ENCODE data around the gene WDFY4. TPM values are rescaled to one million over a fixed set of nuclear protein-coding genes. Genes with fewer than 3 reads are reported as not detected.

Gene WDFY4
- total and polyA plus RNA-seq, 9 of the 15 experiments (the other 6 are each of a cell fraction or from before 2014, with no cell fraction given), result 0.01 to 0.02 (median 0.01) TPM; not detected in 6

- no peak for FAIRE-seq
- ChIA-PET CTCF (ENCODE audit: low intra/inter-chr PET ratio) (no interaction called here), POLR2A (interaction anchor here (0.6 kb wide), 1 partner anchor 9 kb away, joined by 3 read pairs; no protein-coding TSS in a partner anchor)
- no TSS peak for BruUV-seq (replicated peaks)
- H3K9me1 ChIP-seq (ENCODE audit: control insufficient read depth, insufficient read depth, low read length), result no peaks in the 10 kb centered on the region
- H2AFZ ChIP-seq (ENCODE audit: low read depth, low read length), result no peak overlapping the region
- 0% methylated on average over 5 of the region's 5 CpGs for WGBS (ENCODE audit: insufficient coverage, low coverage, missing lambda C conversion rate)
- no peak overlapping the region for H3K27ac ChIP-seq (ENCODE audit: extremely low read depth, low read depth, low read length)
- no peaks in the 10 kb centered on the region for H3K9me3 ChIP-seq (replicated peaks; ENCODE audit: control insufficient read depth, insufficient read depth, low read depth, low read length)
- in situ Hi-C loops (cut with MboI), result no loop called here
- H3K9ac ChIP-seq (ENCODE audit: insufficient read depth in 1 of 2, low read depth in 2 of 2, low read length in 2 of 2), result no peak overlapping the region
- ATAC-seq, result no peak
- intact Hi-C loops (cut with micrococcal nuclease), result no loop called here
- H3K4me3 ChIP-seq, result no peak overlapping the region
- H3K36me3 ChIP-seq (ENCODE audit: control insufficient read depth, insufficient read depth, low read length), result no peaks in the 10 kb centered on the region
- peaks cover 17 to 67% of the 10 kb centered on the region in 2 experiments; a peak in 4 of 5 replicates for H3K27me3 ChIP-seq (ENCODE audit: control insufficient read depth in 2 of 2, insufficient read depth in 2 of 2, low read length in 2 of 2)
- H3K4me1 ChIP-seq (replicated peaks in 1 of 2; ENCODE audit: control insufficient read depth in 2 of 2, insufficient read depth in 2 of 2, low read length in 2 of 2), result no peaks in the 10 kb centered on the region
- H3K4me2 ChIP-seq (ENCODE audit: insufficient read depth, low read length), result no peak overlapping the region
- no peaks in the 10 kb centered on the region for H3K79me2 ChIP-seq (ENCODE audit: control insufficient read depth, insufficient read depth, low read length)
- no peak for DNase-seq (ENCODE audit: extremely low read depth in 1 of 4, low spot score in 3 of 4)
- H4K20me1 ChIP-seq (replicated peaks; ENCODE audit: control insufficient read depth, insufficient read depth, low read length), result no peaks in the 10 kb centered on the region
- no peak for TF ChIP-seq CBX5 (IDR thresholded peaks at IDR 0.05; ENCODE audit: borderline replicate concordance, low read depth)
- no peak for TF ChIP-seq HIVEP1 (CRISPR knock-in tag; IDR thresholded peaks at IDR 0.05)
- no peak for TF ChIP-seq FOXM1 (IDR thresholded peaks at IDR 0.05; ENCODE audit: low read depth)
- TF ChIP-seq FOXM1 (CRISPR knock-in tag; IDR thresholded peaks at IDR 0.05; ENCODE audit: low read depth), result no peak
- TF ChIP-seq ZNF165 (CRISPR knock-in tag; IDR thresholded peaks at IDR 0.05; ENCODE audit: borderline replicate concordance), result no peak
- no peak for TF ChIP-seq BCLAF1 (IDR thresholded peaks at IDR 0.05; ENCODE audit: borderline replicate concordance in 1 of 2, control insufficient read depth in 1 of 2, low read depth in 2 of 2, low read length in 1 of 2)
- no peak for TF ChIP-seq MLLT1 (IDR thresholded peaks at IDR 0.05)
These were observed 255.7 kb downstream of the WDFY4 start for GRCh38 chr10:48940372-48940771.
